ENCODE measurements around the gene ANKRD10. TPM values are rescaled to one million over a fixed set of nuclear protein-coding genes. Genes with fewer than 3 reads are reported as not detected.

The ANKRD10 gene
- total RNA-seq, 1 experiment from 2014 or later: 159 TPM

DNA sequence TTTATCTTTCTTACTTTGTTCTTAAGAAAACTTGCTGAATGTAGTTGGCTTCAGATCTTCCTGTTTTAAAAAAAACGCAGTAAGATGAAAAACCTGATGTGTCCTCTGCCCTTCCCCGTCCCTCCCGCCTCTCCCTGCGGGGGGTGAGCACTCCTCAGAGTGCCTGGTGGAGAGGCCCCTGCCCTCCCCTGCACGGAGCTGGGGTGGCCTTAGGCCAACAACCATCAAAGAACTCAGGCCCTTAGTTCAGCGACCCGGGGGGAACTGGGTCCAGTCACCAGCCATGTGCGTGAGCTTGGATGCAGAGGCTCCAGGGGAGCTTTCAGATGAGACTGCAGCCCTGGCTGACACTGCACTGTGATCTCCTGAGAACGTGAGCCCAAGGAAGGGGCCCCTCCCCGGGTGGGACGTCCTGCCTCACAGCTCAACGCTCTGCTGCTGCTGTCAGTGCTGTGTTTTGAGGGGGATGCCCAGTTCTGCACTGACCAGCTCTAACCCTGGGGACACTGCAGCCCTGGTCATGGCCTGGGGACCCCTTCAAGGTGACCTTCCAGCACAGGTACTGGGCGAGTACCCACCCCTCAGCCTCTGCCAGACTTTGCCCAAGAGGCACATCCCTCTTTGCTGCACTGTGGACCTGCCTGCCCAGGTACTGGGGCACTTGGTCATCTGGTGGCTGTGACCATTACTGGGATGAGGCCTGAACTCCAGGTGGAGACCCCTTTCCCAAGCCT, 42.7 kb downstream of the ANKRD10 start:
- H2AFZ ChIP-seq (ENCODE audit: low read length): no peak overlapping the region
- no peak for DNase-seq

More for the DNA sequence above, 42.7 kb downstream of the ANKRD10 start:
- Mint-ChIP-seq H3K4me3 (no peak overlapping the region), H3K36me3 (ENCODE audit: insufficient read depth in 1 of 3, low read depth in 3 of 3) (no peaks in the 10 kb centered on the region), H3K27me3 (ENCODE audit: low read depth) (peaks cover 12% of the 10 kb centered on the region), H3K9me3 (0 out of 5 replicates have a peak, but pooled peaks cover 0 to 2% of the 10 kb centered on the region in 2 experiments), H3K4me1 (peaks cover 19 to 25% of the 10 kb centered on the region in 2 experiments), H3K27ac (no peak overlapping the region)
- no peak overlapping the region for H3K56ac ChIP-seq (ENCODE audit: insufficient read length, low read depth, low read length)
- no peak overlapping the region for H3K14ac ChIP-seq (ENCODE audit: insufficient read depth, low read length)
- TF ChIP-seq, protein P1, sequence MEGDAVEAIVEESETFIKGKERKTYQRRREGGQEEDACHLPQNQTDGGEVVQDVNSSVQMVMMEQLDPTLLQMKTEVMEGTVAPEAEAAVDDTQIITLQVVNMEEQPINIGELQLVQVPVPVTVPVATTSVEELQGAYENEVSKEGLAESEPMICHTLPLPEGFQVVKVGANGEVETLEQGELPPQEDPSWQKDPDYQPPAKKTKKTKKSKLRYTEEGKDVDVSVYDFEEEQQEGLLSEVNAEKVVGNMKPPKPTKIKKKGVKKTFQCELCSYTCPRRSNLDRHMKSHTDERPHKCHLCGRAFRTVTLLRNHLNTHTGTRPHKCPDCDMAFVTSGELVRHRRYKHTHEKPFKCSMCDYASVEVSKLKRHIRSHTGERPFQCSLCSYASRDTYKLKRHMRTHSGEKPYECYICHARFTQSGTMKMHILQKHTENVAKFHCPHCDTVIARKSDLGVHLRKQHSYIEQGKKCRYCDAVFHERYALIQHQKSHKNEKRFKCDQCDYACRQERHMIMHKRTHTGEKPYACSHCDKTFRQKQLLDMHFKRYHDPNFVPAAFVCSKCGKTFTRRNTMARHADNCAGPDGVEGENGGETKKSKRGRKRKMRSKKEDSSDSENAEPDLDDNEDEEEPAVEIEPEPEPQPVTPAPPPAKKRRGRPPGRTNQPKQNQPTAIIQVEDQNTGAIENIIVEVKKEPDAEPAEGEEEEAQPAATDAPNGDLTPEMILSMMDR (conservative IDR thresholded peaks at IDR 0.05): no peak
- no peaks in the 10 kb centered on the region for H3K79me2 ChIP-seq (ENCODE audit: insufficient read depth, low read length)
- H2BK20ac ChIP-seq (ENCODE audit: low read depth, low read length, poor library complexity, severe bottlenecking): no peak overlapping the region
- H2BK12ac ChIP-seq (ENCODE audit: insufficient read length, low read depth, low read length): no peak overlapping the region
- no peaks in the 10 kb centered on the region for H3K27me3 ChIP-seq (ENCODE audit: insufficient read depth, low read length)
- H2BK15ac ChIP-seq (ENCODE audit: low read depth, low read length): no peak overlapping the region
- H4K20me1 ChIP-seq (ENCODE audit: control insufficient read depth, insufficient read depth, insufficient read length): no peaks in the 10 kb centered on the region
- no peaks in the 10 kb centered on the region for H3K23me2 ChIP-seq (ENCODE audit: insufficient read length, low read depth, low read length, poor library complexity, severe bottlenecking)
- no peak overlapping the region for H2BK5ac ChIP-seq (ENCODE audit: insufficient read length, low read length)
- peaks cover 3% of the 10 kb centered on the region; the same call in 1 of the 2 replicates for H3K4me1 ChIP-seq (ENCODE audit: insufficient read depth, low read length)
- H3K79me1 ChIP-seq (ENCODE audit: insufficient read depth, low read depth, low read length, poor library complexity, severe bottlenecking): no peaks in the 10 kb centered on the region
- no peak overlapping the region for H3K23ac ChIP-seq (ENCODE audit: insufficient read length, low read depth, low read length)
- no peak overlapping the region for H3K27ac ChIP-seq (ENCODE audit: insufficient read length, low read depth, low read length)
- H2BK120ac ChIP-seq (ENCODE audit: low read depth, low read length, poor library complexity, severe bottlenecking): no peak overlapping the region
- no peak overlapping the region for H4K91ac ChIP-seq (ENCODE audit: insufficient read length, low read depth, low read length)
- H3K4me2 ChIP-seq (ENCODE audit: insufficient read depth, insufficient read length, low read length): no peak overlapping the region
- WGBS (ENCODE audit: extremely low coverage, insufficient read length, low lambda C conversion rate): no CpG with 5 or more reads among the region's 13 CpGs
- no peak overlapping the region for H3K4ac ChIP-seq (ENCODE audit: low read depth, low read length)
- H4K5ac ChIP-seq (ENCODE audit: insufficient read length, low read depth, low read length): no peak overlapping the region
- no peak overlapping the region for H3K9ac ChIP-seq (ENCODE audit: extremely low read depth, insufficient read length, low read length)
- H4K8ac ChIP-seq (replicated peaks; ENCODE audit: insufficient read length, low read depth, low read length): no peak overlapping the region
- no peak overlapping the region for H3K18ac ChIP-seq (ENCODE audit: insufficient read length, low read depth, low read length)
- no peaks in the 10 kb centered on the region for H3K9me3 ChIP-seq (ENCODE audit: control insufficient read depth, low read depth, low read length)
- H3T11ph ChIP-seq (ENCODE audit: low read length): no peak overlapping the region
- no peak overlapping the region for H2AK5ac ChIP-seq (ENCODE audit: insufficient read length, low read length)
